Measurements from ENCODE around the gene GJB2.

Gene GJB2

DNA sequence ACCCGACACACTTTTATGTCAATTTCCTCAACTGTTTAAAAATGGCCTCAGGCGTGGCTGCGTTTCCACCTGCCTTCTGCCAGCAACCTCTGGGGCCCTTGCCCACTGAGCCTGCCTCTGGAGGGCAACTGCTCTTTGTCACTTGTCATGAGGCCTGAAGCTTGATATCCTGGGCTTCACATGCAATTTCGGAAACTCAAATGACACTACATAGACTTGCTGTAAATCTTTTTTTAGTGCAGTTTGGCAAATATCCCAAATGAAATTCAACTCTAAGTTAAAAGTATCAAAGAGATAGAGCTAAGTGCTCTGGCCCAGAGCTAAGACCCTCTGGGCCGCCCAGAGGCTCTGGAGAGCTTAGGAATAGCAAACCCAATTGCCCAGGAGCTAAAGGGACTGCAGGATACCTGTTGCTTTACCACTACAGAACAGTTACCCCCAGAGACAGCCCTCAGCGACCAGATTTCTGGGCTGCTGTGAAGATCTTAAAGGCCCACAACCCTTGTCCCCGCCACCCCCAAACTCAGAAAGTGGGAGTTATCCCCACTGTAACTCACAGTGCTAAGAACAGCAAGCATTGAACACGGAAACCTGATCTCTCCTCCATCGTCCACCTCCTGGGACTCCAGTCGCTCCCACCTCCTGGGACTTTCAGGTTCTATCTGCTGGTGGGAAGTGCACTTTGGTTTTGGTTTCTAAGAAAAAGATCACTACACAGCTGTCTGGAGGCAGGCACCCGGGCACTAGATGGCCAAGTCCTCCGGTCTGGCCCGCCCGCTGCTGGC is 51.3 kb downstream of the GJB2 start:
- no peak for DNase-seq

DNA sequence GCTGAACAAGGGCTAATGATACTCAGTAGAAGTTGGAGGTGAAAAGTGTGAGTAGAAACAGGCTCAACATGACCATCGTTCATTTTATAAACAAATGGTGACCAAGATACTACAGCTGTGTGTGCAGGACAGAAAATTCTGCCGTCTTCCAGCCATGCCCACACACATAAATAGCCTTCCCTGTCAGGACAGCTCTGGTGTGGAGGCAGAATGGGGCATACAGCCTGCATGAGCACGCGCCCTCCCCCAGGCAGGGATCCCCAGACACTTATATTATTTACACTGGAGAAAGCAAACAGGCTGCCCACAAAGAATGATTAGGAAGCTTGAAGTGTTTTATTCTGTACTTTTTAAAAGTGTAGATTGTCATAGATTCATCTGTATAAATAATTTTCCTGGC is 52.3 kb downstream of the GJB2 start:
- no peak for DNase-seq

DNA sequence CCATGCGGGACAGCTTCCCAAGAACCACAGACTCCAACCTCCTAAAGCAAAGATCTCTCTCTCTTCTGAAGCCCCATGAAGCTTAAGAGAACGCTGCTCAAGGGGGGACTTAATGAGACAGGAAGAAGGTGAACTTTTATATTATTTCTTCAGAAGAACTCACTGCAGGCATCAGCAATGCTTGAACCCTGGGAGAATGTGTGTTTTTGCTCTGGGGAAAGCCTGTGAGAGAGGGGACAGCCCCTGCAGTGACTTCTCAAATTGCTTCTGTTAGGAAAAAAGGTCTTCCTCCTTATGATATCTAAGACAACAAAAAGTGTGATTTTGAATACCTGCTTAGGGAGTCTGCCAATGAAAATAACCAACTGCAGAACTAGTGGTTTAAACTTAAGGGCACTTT is 54.9 kb downstream of the GJB2 start:
- no peak for DNase-seq

Measured in NCI-H2107 (cell line).